Parathyroid adenoma (tissue), 2 donors: ENCODE results near the gene B4GALT2.

Experiments used
- H2AFZ ChIP-seq: fragments of 300-600 bp; sonication (generic); one replicate; pipeline ENCODE4 v1.7.0; 2017; ENCODE audit warnings: antibody characterized with exemption, mild to moderate bottlenecking
- H3K27ac ChIP-seq: fragments of 300-600 bp; sonication (generic); one replicate; pipeline ENCODE4 v1.7.0; 2017
- H3K27me3 ChIP-seq: fragments of 300-600 bp; sonication (generic); one replicate; pipeline ENCODE4 v1.7.0; 2017; ENCODE audit warnings: low read length; ENCODE audit not compliant: control insufficient read depth, insufficient read depth
- H3K36me3 ChIP-seq: fragments of 300-600 bp; sonication (generic); one replicate; pipeline ENCODE4 v1.7.0; 2017; ENCODE audit warnings: low read length; ENCODE audit not compliant: control insufficient read depth, insufficient read depth
- H3K4me1 ChIP-seq: fragments of 300-600 bp; sonication (generic); one replicate; pipeline ENCODE4 v1.7.0; 2017; ENCODE audit warnings: control low read depth
- H3K4me2 ChIP-seq: fragments of 300-600 bp; sonication (generic); one replicate; pipeline ENCODE4 v1.7.0; 2017; ENCODE audit warnings: low read length
- H3K4me3 ChIP-seq: fragments of 300-600 bp; sonication (generic); one replicate; pipeline ENCODE4 v1.7.0; 2017; ENCODE audit warnings: low read depth, low read length
- H3K79me2 ChIP-seq: fragments of 300-600 bp; sonication (generic); one replicate; pipeline ENCODE4 v1.7.0; 2017; ENCODE audit warnings: control low read depth
- H3K9ac ChIP-seq: fragments of 300-600 bp; sonication (generic); one replicate; pipeline ENCODE4 v1.7.0; 2017; ENCODE audit warnings: mild to moderate bottlenecking
- H3K9me3 ChIP-seq: fragments of 300-600 bp; sonication (generic); one replicate; pipeline ENCODE4 v1.7.0; 2017; ENCODE audit warnings: low read length; ENCODE audit not compliant: control insufficient read depth
- TF ChIP-seq, protein P1 (sequence below): fragments of 300-600 bp; sonication (generic); IDR thresholded peaks from one replicate; pipeline ENCODE4 v1.7.0; 2017; ENCODE audit warnings: antibody characterized with exemption, mild to moderate bottlenecking
- donor health status: primary hyperparathyroidism.

The B4GALT2 gene

DNA sequence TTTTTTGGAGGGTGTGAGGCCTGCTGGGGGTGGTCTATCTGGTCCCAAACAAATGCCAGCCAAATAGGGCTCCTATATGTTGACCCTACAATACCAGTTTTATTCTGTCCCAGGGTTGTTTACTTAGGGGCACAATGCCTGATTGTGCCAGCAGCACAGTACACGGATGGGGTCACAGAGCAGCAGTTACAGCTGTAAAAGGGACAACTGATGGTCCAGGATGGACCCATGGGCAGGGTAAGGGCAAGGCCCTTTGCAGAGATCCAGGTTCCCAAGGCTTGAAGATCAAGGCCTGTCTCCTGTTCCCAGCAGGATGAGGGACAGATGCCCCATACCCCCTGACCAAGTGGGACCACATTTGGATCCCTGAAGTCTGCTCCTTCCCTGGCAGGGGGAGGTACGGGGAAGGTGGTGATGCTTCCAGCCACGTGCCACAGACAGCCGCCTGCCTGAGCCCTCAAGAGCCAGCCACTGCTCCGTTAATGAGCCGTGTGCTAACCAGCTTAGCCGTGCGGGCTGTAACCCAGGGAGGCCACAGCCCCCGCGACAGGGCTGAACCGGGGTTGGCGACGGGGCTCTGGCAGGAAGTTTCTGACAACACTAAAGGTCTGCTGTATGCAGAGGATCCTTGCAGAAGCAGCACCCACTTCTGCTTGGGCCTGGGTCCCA is 34.1 kb downstream of the B4GALT2 start:
- Histone ChIP-seq H2AFZ (no peak overlapping the region), H3K27me3 (no peaks in the 10 kb centered on the region), H3K9me3 (no peaks in the 10 kb centered on the region), H3K4me1 (no peaks in the 10 kb centered on the region), H3K27ac (no peak overlapping the region), H3K9ac (no peak overlapping the region), H3K36me3 (no peaks in the 10 kb centered on the region), H3K4me2 (no peak overlapping the region), H3K79me2 (no peaks in the 10 kb centered on the region), H3K4me3 (no peak overlapping the region)
- TF ChIP-seq, protein P1, sequence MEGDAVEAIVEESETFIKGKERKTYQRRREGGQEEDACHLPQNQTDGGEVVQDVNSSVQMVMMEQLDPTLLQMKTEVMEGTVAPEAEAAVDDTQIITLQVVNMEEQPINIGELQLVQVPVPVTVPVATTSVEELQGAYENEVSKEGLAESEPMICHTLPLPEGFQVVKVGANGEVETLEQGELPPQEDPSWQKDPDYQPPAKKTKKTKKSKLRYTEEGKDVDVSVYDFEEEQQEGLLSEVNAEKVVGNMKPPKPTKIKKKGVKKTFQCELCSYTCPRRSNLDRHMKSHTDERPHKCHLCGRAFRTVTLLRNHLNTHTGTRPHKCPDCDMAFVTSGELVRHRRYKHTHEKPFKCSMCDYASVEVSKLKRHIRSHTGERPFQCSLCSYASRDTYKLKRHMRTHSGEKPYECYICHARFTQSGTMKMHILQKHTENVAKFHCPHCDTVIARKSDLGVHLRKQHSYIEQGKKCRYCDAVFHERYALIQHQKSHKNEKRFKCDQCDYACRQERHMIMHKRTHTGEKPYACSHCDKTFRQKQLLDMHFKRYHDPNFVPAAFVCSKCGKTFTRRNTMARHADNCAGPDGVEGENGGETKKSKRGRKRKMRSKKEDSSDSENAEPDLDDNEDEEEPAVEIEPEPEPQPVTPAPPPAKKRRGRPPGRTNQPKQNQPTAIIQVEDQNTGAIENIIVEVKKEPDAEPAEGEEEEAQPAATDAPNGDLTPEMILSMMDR, result no peak

DNA sequence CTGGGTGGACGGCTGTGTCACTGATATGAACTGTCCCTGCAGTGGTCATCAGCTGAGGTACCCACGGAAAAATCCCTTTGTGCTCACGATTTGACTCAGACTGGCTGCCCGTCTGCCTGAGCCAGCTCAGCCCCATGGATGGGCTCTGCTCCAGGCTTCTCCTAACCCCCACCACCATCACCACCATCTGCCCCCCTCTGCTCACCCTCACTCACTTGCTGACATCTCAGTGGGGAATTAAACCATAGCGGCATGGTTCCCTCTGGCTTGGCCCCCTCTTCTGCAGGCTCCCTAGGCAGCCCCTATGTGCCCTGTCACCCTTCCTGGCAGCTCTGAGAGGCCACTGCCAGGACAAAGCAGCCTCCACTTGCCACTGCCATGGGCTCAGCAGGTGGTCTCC is 34.9 kb downstream of the B4GALT2 start:
- Histone ChIP-seq H3K36me3 (no peaks in the 10 kb centered on the region), H3K9ac (no peak overlapping the region), H3K4me3 (no peak overlapping the region), H3K4me2 (no peak overlapping the region), H3K27ac (no peak overlapping the region), H3K4me1 (no peaks in the 10 kb centered on the region), H2AFZ (no peak overlapping the region), H3K9me3 (no peaks in the 10 kb centered on the region), H3K79me2 (no peaks in the 10 kb centered on the region), H3K27me3 (no peaks in the 10 kb centered on the region)
- TF ChIP-seq, protein P1, result no peak

DNA sequence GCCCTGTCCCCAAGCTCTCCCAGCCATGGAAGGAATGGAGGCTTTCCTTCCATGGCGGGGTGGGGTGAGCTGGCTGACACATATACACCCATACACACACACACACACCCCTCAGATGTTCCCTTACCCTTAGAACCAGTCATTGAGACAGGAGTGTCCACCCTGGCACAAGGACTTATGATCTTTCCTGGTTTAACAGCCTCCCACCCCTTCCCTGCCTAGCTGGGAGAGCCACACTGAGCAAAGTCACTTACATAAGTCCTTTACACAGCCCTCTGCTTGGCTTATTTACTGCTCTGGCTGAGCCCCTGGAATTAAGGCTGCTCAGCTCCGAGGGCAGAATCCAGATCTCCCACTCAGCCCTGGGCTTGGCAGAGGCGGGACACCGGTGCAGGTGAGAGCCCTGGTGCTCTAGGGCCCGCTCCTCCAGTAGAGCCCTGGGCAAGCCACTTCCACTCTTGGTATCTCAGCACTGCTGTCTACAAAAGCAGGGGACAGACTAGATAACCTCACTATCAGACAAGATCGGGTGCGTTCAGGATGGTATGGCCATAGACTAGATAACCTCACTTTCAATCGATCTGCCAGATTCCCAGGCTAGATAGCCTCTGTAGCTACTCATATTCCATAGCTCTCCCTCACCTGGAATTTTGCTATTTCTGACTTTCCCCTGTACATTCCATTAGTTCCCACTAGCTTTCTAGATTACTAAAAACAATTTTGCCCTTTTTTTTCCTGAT is 35.5 kb downstream of the B4GALT2 start:
- no peaks in the 10 kb centered on the region for H3K9me3 ChIP-seq
- no peak overlapping the region for H2AFZ ChIP-seq
- no peaks in the 10 kb centered on the region for H3K79me2 ChIP-seq
- H3K4me2 ChIP-seq, result no peak overlapping the region
- no peaks in the 10 kb centered on the region for H3K36me3 ChIP-seq
- no peak overlapping the region for H3K27ac ChIP-seq
- no peaks in the 10 kb centered on the region for H3K27me3 ChIP-seq
- H3K4me3 ChIP-seq, result no peak overlapping the region
- TF ChIP-seq, protein P1, result no peak
- H3K9ac ChIP-seq, result no peak overlapping the region
- no peaks in the 10 kb centered on the region for H3K4me1 ChIP-seq

DNA sequence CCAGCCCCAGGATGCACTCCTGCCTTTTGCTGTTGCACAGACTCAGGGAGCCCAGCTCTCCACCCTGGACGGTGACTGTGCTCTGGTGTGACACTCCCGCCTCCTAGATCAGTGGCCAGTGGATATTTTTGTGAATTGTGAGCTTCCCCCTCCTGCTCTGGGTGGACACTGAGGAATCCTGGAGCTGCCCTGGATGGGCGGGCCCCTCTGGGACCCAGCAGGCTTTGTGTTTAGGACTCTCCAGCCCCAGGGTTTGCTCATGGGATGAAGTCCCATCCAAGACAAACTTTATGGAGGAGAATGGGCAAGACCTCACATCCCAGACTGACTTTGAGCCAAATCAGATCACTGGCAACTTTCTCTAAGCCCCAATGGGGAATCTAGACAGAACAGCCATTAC is 36.2 kb downstream of the B4GALT2 start:
- no peak overlapping the region for H3K4me2 ChIP-seq
- no peaks in the 10 kb centered on the region for H3K27me3 ChIP-seq
- no peak overlapping the region for H3K27ac ChIP-seq
- no peak overlapping the region for H3K4me3 ChIP-seq
- no peaks in the 10 kb centered on the region for H3K79me2 ChIP-seq
- TF ChIP-seq, protein P1, result no peak
- no peaks in the 10 kb centered on the region for H3K36me3 ChIP-seq
- H2AFZ ChIP-seq, result no peak overlapping the region
- no peak overlapping the region for H3K9ac ChIP-seq
- H3K9me3 ChIP-seq, result no peaks in the 10 kb centered on the region
- H3K4me1 ChIP-seq, result no peaks in the 10 kb centered on the region
